Measurements from ENCODE around the gene BRCA2.

BRCA2 gene

DNA sequence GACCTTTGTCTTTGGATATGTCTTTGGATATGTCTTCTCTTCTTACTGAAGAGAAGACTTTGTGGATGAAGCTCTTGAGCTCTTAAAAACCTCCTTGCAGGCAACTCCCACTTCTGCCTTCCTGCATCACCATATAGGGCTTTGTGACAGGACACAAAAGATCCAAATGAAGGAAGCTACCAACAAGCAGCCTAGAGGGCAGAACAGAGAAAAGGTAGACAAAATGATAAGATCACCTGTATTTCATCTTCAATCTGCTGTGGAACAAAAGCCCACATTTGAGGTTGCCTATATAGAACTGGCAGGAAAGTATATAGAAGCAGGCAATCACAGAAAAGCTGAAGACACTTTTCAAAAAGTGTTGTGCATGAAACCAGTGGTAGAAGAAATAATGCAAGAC, 70.1 kb downstream of the BRCA2 start:
- DNase-seq (ENCODE audit: low spot score) = no peak

DNA sequence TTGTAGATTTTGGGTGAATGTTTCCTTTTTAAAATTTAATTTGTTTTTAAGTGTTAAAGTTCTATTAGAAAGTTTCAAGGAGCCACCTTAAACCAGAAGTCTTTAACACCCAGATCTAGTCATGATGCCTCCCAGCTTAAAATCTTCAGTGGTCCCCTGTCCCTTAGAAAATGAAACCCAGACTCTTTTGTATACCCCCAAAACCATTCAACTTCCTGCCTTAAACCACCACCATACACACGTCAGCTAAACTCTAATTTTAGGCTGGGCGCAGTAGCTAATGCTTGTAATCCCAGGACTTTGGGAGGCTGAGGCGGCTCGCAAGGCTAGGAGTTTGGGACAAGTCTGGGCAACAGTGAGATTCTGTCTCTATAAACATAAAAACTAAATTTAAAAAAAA, 74.7 kb downstream of the BRCA2 start:
- DNase-seq (ENCODE audit: low spot score) = no peak

DNA sequence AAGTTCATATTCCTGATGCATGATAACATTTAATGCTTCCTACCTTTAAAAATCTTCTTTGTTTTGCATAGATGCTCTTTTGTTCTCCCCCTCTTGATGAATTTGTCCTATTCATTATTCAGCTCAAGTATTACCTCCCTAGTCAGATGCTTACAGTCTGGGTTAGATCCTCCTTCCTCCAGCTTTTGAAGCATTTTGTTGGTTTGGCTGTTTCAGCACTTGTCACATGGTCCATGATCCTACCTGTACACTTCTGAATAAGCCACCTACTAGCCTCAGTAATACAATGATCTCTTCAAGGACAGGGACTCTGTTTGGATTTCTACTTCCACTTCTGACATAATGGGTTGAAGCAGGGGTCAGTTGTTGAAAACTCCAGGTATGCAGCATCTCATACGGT, 75.2 kb downstream of the BRCA2 start:
- DNase-seq (ENCODE audit: low spot score) = no peak

DNA sequence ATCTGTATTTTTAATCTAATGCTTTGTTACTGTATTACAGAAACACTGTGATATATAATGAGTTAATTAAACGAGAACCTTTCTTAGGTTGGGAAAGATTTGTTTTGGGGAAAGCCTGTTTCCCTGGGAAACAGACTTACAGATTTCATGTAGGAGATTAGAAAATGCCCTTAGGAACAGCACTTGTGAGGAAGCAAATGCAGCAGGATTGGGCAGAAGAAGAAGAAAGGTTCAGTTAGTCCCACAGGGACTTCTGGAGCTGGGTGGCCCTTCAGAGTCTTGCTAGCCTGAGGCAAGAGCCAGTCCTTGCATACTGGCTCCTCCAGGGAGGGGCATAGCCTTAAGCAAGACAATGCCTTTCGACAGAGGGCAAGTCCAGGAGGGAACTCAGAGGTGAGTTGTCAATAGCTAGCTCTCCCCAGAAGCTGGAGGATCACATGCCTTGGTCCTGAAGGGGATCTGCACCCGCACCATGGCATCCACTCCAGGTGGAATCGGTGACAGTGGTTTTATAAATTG, 75.9 kb downstream of the BRCA2 start:
- no peak for DNase-seq (ENCODE audit: low spot score)

DNA sequence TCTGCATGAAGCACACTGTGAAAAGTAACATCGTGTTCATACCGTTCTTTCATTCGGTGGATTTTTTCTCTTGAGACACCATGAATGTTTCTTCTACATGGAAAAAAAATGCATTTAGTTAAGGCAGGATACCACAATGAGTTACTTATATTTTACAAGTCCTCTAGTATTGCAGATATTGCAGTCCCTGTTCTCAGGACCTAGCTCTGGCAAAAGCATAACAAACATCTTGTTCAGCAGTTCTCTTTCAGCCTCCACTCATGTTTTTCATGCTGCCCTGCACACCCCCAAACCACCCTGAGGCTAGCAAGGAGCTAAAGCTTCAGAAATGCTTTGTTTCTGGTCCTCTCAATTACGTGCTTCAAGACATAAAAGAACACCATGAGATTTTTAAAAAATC, 87.8 kb downstream of the BRCA2 start:
- DNase-seq (ENCODE audit: low spot score) = peak; percentile 45

DNA sequence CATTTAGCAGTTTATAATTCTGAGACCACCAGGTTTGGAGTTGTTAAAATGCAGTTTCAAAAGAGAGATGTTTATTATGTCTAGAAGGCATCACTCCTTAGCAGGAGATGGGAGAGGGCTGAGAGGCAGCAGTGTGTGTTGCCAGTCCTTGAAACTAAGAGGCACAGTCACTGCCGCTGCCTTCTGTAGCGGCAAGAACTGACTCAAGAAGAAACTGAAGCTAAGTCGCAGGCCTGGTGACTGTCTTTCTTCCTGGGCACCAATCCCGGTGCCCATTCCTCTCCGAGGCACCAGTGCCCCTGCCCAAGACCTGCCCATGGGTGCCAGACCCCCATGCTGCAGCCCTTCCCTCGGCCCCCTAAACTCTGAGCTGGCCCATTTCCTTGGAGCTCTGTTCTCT, 92.5 kb downstream of the BRCA2 start:
- no peak for DNase-seq (ENCODE audit: low spot score)

DNA sequence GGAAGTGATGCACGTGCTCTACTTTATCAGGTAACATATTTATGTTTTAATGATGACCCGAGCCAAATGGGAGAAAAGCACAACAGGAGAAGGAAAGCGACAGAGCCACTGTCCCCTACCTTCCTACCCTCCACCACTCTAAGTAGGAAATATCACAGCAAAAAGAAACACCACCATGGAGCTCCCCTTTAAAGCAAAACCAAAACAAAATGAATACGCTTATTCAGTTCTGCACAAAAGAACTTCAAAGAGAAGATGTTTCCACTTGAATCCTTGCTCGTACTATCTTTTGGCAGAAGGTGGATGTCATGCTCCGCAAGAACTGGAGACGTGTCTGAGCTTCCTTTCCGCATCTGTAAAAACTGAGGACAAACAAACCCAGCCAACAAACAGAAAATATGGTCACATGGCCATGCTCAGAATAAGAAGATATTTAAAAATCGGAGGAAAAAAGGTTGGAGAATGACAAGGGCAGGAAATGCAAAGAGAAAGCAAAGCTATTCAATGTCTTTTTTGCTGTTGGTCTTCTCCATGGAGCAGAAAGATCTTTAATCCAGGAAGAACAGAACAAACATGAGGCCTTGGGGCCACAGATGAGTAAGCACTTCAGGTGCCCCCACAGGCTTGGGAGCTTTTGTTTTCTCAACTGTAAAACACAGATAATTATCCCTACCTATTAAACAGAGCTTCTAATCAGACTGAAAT, 93.1 kb downstream of the BRCA2 start:
- DNase-seq (ENCODE audit: low spot score) = no peak

DNA sequence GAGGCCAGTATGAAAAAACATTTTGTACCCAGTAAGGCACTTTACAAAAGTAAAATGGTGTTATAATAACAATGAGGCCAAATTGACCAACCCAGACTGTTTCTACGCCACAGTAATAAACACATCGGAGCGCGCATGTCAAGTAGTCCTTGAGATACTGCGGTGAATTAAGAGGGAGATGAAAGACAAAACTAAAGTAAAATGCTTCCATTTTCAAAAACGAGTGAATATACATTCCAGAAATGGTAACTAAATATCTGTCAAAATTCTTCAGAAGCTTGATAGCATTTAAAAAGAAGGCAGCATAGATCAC, 93.6 kb downstream of the BRCA2 start:
- no peak for DNase-seq (ENCODE audit: low spot score)

DNA sequence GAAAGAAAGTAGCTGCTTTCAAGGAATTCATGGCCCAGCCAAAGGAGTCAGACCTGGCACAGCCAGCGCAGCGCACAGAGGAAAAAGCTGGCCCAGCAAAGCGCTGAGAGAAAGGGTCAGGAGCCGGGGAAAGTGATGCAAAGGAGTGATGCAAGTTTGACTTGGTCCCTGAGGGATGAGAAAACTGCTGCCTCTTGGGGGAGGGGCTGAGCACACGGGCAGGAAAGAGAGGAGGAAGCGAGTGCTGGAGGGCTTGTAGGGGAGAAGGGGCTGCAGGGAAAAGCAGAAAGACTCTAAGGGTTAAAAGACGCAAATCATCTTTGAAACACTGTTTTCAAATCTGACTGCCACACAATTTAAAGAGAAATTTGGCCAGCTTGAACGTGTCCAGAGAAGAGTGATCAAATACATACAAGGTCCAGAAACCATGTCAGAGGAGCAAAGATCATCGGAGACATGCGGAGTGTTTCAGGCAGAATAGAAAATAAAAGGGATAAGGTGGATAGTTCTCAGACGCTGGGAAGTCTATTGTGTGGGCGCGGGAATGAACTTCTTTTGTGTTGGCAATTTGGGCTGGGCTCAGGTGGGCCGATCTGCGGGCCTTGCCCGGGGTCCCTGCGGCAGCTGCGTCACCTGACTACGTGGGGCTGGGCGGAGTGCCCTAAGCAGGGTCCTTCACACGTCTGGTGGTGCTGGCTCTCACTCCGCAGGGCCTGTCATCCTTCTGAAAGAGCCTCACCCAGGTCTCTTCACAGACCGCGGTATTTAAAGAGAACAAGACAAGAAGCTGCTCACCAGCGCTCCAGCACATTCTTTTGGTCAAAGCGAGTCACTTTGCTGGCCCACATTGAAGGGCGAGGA, 94.5 kb downstream of the BRCA2 start:
- no peak for DNase-seq (ENCODE audit: low spot score)

DNA sequence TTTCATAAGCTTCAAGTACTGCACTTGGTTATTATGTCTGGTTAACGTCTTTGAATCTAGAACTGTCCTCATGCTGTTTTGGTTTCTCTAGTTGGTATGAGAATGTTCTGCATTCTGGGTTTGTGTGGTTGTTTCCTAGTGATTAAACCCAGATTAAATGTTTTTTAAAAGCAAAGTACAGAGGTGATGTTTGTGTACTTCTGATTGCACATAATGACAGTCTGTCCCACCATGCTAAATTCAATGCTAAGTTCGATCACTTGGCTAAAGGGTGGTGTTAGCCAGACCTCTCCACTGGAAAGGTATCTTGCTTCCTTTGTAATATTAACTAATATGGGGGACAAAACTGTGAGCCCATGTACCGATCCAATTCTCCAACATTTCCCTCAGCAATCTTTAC, 98.0 kb downstream of the BRCA2 start:
- no peak for DNase-seq (ENCODE audit: low spot score)

DNA sequence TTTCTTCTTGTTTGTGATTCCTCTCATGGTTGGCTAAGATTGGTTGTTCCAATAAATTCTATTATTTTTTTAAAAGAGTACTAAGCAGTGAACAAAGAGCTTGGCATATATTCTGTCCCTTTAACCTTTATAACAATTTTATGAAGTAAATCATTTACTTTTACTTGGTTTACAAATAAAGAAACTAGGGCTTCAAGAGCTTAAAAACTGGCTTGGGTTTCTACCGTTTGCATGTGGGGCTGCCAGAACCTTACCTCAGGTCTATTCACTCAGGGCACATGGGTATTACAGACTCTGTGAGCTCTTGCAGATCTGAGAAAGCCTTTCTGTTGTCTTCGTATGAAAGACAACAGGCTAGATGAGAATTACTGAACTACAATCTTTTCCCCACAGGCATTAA, 99.3 kb downstream of the BRCA2 start:
- DNase-seq (ENCODE audit: low spot score) = no peak

DNA sequence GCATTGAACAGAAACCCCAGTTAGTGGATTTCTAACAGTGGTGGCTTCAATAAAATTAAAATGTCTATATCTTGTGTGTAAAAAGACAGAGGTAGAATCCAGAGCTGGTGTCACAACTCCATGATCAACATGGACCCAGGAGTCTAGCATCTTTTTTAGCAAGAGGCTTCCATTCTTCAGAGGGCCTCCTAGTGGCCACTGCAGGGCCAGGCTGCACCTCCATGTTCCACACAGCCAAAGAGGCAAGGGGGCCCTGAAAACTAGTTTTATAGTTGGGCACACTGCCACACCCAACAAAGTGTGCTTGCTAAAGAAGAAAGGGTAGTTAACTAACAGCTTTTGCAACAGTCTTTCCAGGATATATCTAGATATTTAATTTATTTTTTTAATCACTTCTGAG, 99.7 kb downstream of the BRCA2 start:
- no peak for DNase-seq (ENCODE audit: low spot score)

DNA sequence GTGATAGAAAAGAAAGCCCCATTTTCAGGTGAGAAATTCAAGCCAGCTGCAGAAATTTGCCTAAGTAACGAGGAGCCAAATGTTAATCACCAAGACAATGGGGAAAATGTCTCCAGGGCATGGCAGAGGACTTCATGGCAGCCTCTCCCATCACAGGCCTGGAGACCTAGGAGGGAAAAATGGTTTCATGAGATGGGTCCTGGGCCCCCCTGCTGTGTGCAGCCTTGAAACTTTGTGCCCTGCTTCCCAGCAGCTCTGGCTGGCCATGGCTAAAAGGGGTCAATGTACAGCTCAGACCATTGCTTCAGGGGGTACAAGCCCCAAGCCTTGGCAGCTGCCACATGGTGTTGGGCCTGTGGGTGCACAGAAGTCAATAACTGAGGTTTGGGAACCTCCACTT, 102.7 kb downstream of the BRCA2 start:
- no peak for DNase-seq (ENCODE audit: low spot score)

DNA sequence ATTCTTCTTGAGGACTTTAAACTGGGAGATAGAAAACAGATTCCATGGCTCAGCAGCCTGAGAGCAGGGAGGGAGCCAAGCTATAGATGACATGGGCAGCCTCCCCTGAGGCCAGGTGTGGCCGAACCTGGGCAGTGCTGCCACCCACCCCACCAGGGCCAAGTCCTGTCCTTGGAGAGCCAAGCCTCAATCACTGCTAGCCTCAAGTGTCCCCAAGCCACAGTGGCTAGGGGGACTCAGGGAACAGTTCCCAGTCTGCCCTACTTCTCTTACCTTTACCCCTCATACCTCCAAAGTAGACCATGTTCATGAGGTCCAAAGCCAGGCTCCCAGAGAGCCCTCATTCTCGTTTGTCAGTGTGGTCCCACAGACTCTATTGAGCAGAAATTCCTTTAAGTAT, 104.6 kb downstream of the BRCA2 start:
- no peak for DNase-seq (ENCODE audit: low spot score)

DNA sequence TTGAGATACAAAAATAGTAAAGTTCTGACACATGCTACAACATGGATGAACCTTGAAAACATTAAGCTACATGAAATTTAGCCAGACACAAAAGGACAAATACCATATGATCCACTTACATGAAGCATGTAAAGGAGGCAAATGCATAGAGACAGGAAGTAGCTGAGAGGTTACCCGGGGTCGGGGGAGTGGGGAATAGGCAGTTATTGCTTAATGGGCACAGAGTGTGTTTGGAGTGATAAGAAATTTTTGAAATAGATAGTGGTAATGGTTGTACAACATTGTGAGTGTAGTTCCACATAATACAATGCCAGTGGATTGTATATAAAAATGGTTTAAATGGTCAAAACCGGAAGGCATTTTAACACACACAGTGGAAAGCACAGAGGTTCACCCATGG, 108.3 kb downstream of the BRCA2 start:
- DNase-seq (ENCODE audit: low spot score) = no peak

DNA sequence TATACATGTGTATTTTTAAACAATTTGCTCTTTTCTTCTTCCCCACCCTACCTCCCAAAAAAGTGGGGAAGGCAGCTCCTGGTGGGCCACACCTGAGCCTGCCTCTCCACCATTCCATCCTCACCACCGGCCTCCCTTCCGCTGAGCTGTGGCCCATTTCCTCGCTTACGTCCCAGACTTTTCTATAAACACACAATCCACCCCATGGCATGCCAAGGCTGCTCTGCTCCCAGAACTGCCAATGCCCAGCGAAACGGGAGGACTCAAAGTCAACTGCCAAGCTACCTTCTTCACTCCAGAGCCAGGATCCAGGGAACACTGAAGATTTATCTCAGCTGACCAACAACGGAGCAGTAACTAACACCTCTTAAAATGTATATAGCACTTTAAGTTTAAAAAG, 109.8 kb downstream of the BRCA2 start:
- DNase-seq (ENCODE audit: low spot score) = no peak

DNA sequence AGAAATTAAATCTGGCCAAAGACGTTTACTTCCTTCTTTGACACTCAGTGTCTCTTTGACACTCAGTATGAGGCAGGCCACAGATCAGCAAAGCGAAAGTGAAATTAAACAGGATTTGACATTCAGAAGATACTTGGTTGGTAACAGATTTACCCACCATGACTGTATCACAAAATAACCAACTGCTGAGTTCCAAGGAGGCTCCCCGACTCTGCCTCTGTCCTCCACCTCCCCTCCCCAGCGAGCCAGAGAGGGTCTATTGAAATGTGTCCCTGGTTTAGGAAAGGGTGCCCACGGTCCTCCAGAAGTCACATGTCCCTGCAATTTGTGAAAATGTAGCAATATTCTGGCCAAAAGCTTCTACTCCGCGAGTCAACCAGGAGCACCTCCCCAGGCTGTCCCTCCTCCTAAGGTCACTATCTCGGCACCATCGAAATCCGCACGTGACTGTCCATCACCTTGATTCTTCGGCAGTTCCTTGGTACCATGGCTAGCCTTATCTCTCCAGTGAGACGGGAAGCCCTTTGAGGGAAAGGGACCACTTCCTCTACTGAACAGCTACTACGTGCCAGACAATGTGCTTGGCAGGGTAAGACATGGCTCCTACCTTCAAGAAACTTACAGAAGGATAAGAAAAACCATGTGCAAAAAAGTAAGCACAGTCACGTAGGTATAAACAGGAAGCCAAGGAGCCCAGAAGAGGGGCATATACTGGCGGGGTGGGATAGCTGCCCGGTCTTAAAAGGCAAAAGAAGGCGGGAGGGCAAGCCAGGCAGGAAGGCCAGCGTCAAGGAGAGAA, 111.1 kb downstream of the BRCA2 start:
- DNase-seq (ENCODE audit: low spot score) = no peak

DNA sequence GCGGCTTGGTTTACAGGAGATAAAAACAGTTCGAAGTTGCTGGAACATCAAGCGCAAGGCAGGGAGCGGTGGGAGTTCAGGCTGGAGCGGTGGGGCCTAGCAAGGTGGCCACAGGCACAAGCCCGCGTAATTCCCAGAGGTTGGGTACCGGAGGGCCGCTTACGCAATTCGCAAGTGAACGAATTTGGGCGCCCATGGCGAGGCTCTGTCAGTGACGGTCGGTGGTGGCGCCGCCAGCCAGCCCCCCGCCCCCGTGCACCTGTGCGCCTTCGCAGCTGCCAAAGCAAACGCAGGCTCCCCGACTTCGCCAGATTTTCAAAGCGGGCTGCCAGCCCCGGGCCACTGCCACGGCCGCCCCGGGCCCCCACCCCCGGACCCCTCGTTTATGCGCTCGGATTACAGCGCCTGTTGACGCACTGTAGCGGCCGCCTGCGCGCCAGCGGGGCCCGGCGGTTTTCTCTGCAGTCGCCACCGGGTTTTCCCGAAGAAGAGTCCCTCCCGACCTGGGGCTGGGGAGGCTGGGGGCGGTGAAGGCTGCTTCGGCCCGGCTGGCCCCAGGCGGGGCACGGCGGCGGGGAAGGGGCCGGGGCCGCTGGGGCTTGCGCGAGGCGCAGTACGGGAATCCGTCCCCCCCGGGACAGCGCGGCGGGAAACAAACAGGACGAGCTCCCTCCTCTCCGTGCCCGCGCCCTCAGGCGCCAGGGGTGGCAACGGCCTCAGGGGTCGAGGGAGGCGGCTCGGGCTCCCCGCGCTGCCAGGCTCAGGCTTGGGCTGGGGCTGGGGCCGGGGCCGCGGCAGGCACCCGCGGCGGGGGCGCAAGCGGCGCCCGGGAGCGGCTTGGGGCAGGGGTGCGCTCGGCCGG, 111.9 kb downstream of the BRCA2 start:
- DNase-seq (ENCODE audit: low spot score) = no peak

DNA sequence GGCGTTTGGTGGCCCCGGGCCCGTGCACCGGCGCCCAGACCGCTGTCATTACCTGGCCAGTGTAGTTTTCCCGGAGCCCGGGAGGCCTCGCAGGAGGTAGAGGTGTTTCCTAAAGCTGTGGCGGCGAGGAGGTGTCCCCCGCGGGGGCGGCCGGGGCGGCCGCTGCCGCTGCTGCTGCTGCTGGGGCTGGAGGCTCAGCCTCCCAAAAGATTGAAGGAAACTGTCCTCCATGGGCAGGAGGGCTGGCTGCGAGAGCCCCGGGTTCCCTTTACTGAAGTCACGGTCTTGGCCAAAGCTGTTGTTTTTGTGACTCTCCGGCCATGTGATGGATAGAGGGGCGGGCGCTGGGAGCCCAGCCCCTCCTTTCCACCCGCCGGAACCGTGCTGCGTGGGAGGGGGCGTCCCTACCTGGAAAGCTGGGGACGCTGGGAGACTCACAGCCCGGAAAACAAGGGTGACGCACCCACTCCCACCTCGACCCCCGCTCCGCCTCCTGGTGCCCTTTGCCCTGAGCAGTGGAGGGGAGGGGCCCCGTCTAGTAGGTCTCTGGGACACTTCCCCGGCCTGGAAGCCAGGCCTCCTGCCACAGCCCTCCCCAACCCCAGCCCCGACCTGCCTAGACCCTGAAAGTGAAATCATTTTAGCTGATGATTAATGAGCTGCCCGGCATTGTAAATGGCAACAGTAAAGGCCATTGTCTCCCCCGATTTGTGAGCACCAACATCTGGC, 112.7 kb downstream of the BRCA2 start, which contains the start of gene N4BP2L1:
TSS of gene N4BP2L1 (minus strand) at position 279 of the 729 bp plus-strand sequence. CDS start at position 231, 48 bp downstream.
- peak; percentile 55 for DNase-seq (ENCODE audit: low spot score)

DNA sequence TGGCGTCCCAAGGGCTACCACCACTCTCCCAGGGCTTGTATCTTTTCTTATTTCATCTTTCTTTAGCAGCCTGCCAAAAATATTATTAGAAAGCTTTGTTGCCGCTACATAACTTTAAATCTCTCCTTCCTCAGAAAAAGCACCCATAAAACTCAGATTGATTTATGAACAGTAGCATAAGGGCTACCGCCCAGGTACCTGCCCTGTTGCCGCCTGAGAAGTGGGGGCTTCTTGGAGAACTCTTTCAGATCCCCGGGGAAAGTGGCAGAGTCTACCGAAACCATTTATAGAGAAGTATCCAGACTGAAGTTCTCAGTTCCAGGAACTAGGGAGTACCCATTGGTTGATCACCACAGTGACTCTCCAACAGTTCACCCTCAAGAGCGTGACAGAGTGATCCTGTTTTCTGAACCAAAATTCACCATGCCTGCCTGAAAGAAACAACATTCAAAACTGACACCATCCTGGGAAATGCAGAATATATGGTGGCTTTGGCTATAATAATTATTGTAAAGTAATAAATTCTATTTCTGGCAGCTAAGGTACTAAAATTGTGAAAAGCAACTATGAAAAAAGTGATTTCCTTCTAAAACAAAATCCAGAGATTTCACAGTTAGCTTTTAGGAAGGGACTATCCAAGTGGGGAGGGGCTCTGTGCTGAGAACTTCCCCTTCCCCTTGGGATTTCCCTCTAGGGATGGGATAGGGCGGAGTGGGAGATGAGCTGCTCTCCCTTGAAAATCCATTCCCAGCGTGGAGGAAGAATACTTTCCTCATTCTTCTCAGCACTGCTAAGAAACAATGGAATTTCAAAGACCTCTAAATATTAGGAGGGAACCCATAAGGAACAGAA, 113.5 kb downstream of the BRCA2 start:
- DNase-seq (ENCODE audit: low spot score) = no peak
